Smooth muscle cell (in vitro differentiated cells): Measurements from ENCODE around the gene TMTC2. TPM values are rescaled to one million over a fixed set of nuclear protein-coding genes. Genes with fewer than 3 reads are reported as not detected.

Source experiments
- DNase-seq: peaks from one replicate; lab custom pipeline; 2025; ENCODE audit not compliant: unreplicated experiment; lab: John Stamatoyannopoulos, UW
- H2AFZ ChIP-seq: fragments of 200-600 bp; sonication (generic); 2 replicates; pipeline ENCODE4 v1.6.0; 2016; ENCODE audit warnings: antibody characterized with exemption, low read depth, mild to moderate bottlenecking
- H3F3A ChIP-seq: fragments of 200-600 bp; sonication (generic); 2 replicates; pipeline ENCODE4 v1.6.0; 2017; ENCODE audit warnings: antibody characterized with exemption, low read depth
- H3K27ac ChIP-seq: fragments of 200-600 bp; sonication (generic); 2 replicates; pipeline ENCODE4 v1.5.1; 2016; ENCODE audit warnings: low read depth, mild to moderate bottlenecking
- H3K27me3 ChIP-seq: fragments of 200-600 bp; sonication (generic); 2 replicates; pipeline ENCODE4 v1.6.1; 2016; ENCODE audit warnings: low read depth, mild to moderate bottlenecking
- H3K36me3 ChIP-seq: fragments of 200-600 bp; sonication (generic); 2 replicates; pipeline ENCODE4 v1.5.1; 2016; ENCODE audit warnings: low read depth
- H3K4me1 ChIP-seq: fragments of 200-600 bp; sonication (generic); 2 replicates; pipeline ENCODE4 v1.5.1; 2016; ENCODE audit warnings: low read depth
- H3K4me2 ChIP-seq: fragments of 200-600 bp; sonication (generic); 2 replicates; pipeline ENCODE4 v1.6.0; 2016; ENCODE audit warnings: mild to moderate bottlenecking
- H3K4me3 ChIP-seq: fragments of 200-600 bp; sonication (generic); 2 replicates; pipeline ENCODE4 v1.5.1; 2016; ENCODE audit warnings: mild to moderate bottlenecking
- H3K79me2 ChIP-seq: fragments of 200-600 bp; sonication (generic); 2 replicates; pipeline ENCODE4 v1.6.0; 2016; ENCODE audit warnings: low read depth, mild to moderate bottlenecking
- H3K9ac ChIP-seq: fragments of 200-600 bp; sonication (generic); 2 replicates; pipeline ENCODE4 v1.6.0; 2016; ENCODE audit warnings: low read depth
- H3K9me3 ChIP-seq: fragments of 200-600 bp; sonication (generic); replicated peaks from 2 replicates; pipeline ENCODE4 v1.5.1; 2016; ENCODE audit warnings: low read depth
- H4K20me1 ChIP-seq: fragments of 200-600 bp; sonication (generic); 2 replicates; pipeline ENCODE4 v1.6.0; 2016; ENCODE audit warnings: low read depth
- WGBS: methylation state at CpG from one replicate; pipeline ENCODE4 v1.1.7; 2016; ENCODE audit warnings: low lambda C conversion rate; 5-methylcytosine and 5-hydroxymethylcytosine counted together
- polyA plus RNA-seq: library from polyadenylated mRNA; unstranded; fragments of >200 nt; fragmentation: Nextera tagmentation; extraction: Ambion mirVana; gene quantifications from 2 replicates; pipeline ENCODE4 v1.2.1, GENCODE V29; 2016
- total RNA-seq: library from RNA; depleted of rRNA; stranded (reverse); fragments of >200 nt; gene quantifications from 2 replicates; pipeline ENCODE4 v1.2.3, GENCODE V29; 2014
- TF ChIP-seq, protein P1 (sequence below): fragments of 200-600 bp; sonication (generic); IDR thresholded peaks from 2 replicates; pipeline ENCODE4 v1.5.1; 2017; ENCODE audit warnings: borderline replicate concordance, mild to moderate bottlenecking, antibody characterized with exemption; ENCODE audit not compliant: insufficient read depth, poor library complexity, severe bottlenecking

TMTC2 gene
- total and polyA plus RNA-seq, 2 experiments from 2014 or later, result 0.71 to 10.6 TPM

DNA sequence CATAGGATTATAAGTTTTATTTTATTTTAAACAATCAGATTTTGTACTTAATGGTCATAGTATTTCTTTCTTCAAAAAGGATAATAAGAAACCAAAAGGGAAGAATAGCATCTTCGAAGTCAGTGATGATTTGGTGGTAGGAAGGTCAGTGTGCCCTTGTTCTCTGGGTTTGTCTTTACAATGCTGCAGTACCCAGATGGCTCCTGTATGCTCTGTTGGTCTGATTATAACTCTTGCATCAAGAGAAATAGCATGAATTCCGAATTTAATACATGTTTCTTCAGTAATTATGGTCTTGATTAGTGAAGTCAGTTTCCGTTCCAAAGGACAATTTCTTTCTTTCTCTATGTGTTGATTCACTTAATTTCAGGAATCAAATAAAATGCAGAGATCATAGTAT, 180.2 kb downstream of the TMTC2 start:
- Histone ChIP-seq H3K27ac (no peak overlapping the region), H3K79me2 (no peaks in the 10 kb centered on the region), H3K4me3 (no peak overlapping the region), H3K4me1 (peaks cover 18% of the 10 kb centered on the region), H3K36me3 (no peaks in the 10 kb centered on the region), H3K4me2 (no peak overlapping the region), H3F3A (no peaks in the 10 kb centered on the region), H3K27me3 (no peaks in the 10 kb centered on the region), H4K20me1 (no peaks in the 10 kb centered on the region), H3K9me3 (no peaks in the 10 kb centered on the region), H2AFZ (no peak overlapping the region), H3K9ac (no peak overlapping the region)
- DNase-seq, result no peak
- TF ChIP-seq, protein P1, sequence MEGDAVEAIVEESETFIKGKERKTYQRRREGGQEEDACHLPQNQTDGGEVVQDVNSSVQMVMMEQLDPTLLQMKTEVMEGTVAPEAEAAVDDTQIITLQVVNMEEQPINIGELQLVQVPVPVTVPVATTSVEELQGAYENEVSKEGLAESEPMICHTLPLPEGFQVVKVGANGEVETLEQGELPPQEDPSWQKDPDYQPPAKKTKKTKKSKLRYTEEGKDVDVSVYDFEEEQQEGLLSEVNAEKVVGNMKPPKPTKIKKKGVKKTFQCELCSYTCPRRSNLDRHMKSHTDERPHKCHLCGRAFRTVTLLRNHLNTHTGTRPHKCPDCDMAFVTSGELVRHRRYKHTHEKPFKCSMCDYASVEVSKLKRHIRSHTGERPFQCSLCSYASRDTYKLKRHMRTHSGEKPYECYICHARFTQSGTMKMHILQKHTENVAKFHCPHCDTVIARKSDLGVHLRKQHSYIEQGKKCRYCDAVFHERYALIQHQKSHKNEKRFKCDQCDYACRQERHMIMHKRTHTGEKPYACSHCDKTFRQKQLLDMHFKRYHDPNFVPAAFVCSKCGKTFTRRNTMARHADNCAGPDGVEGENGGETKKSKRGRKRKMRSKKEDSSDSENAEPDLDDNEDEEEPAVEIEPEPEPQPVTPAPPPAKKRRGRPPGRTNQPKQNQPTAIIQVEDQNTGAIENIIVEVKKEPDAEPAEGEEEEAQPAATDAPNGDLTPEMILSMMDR, result no peak
- 90% methylated on average over 3 of the region's 3 CpGs for WGBS

DNA sequence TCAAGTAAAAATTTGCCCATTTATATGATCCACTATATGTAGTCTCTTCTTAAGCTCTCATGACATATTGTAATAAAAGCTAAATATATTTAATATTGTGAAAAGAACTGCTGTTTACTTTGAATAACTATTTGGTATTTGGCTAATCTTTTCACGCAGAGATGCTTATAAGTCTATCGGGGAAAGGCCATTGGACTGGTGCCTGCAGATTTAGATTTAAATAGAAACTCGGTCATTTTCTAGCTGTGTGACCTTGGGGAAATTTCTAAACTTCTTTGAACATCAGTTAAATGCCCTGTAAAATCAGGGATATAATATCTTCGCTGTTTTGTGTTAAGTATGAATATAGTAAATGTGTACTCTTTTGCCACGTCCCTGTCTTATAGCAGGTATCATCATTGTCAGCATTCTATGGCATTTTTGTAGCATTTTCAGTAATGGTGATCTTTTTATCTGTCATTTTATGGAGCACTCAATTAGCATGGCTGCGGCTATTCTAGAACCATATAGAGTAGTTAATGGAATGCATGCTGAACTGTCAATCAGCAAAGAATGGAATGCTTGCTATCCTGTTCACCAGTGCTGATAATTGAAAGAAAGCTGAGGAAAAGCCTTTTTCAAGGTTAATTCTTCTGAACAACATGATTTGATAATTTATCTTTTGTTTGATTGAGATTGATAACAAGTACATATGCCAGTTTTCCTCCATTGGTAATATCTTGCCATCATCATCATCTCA, 181.2 kb downstream of the TMTC2 start:
- no peak overlapping the region for H3K4me3 ChIP-seq
- no peak overlapping the region for H3K4me2 ChIP-seq
- no peaks in the 10 kb centered on the region for H3F3A ChIP-seq
- no peaks in the 10 kb centered on the region for H3K27me3 ChIP-seq
- no peak overlapping the region for H2AFZ ChIP-seq
- no peak overlapping the region for H3K27ac ChIP-seq
- H3K9me3 ChIP-seq, result no peaks in the 10 kb centered on the region
- no peaks in the 10 kb centered on the region for H3K79me2 ChIP-seq
- TF ChIP-seq, protein P1, result no peak
- H3K9ac ChIP-seq, result no peak overlapping the region
- H3K36me3 ChIP-seq, result no peaks in the 10 kb centered on the region
- 87% methylated on average over 6 of the region's 6 CpGs for WGBS
- H3K4me1 ChIP-seq, result peaks cover 15% of the 10 kb centered on the region
- DNase-seq, result no peak
- no peaks in the 10 kb centered on the region for H4K20me1 ChIP-seq

DNA sequence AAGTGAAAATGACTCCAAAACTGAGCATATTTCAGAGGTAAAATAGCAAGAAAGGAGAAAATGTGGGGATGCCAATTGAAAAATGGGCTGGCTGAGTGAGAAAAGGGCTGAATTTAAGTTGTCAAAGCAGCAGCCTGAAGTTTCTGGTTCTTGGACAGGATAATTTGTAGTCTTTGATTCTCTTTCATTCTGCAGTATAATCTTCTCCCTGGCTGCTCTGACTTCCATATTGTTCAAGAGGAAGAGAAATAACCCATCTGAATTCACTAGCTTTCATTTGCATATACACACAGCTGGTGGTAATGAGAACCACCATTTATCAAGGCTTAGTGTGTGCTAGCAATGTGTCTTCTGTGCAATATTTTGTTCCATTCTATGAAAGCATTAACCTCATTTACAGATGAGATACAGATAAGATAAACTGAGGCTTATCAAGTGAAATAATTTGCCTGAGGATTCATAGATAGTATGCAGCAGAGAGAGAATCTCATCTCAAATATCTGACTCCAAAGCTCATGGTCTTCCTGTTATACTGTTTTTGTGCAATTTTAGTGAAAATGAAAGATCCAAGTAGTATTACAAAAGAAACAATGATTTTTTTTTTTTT, 184.2 kb downstream of the TMTC2 start:
- peaks cover 32% of the 10 kb centered on the region for H3K4me1 ChIP-seq
- peaks cover 10% of the 10 kb centered on the region for H3F3A ChIP-seq
- H3K27ac ChIP-seq, result no peak overlapping the region
- no peaks in the 10 kb centered on the region for H4K20me1 ChIP-seq
- no peaks in the 10 kb centered on the region for H3K79me2 ChIP-seq
- H3K9ac ChIP-seq, result no peak overlapping the region
- TF ChIP-seq, protein P1, result no peak
- H3K27me3 ChIP-seq, result no peaks in the 10 kb centered on the region
- H3K4me3 ChIP-seq, result no peak overlapping the region
- no peak overlapping the region for H3K4me2 ChIP-seq
- no peak for DNase-seq
- H3K9me3 ChIP-seq, result no peaks in the 10 kb centered on the region
- no peaks in the 10 kb centered on the region for H3K36me3 ChIP-seq
- peak overlapping the region; percentile 49 for H2AFZ ChIP-seq
